HG02642 (cell line): ENCODE measurements around the gene CNTNAP5.

Source experiments
- ATAC-seq: cut with Tn5 transposase; IDR thresholded peaks from one replicate; pipeline ENCODE4 v1.9.1; 2021; ENCODE audit warnings: mild to moderate bottlenecking; ENCODE audit not compliant: unreplicated experiment, poor library complexity

CNTNAP5 gene

DNA sequence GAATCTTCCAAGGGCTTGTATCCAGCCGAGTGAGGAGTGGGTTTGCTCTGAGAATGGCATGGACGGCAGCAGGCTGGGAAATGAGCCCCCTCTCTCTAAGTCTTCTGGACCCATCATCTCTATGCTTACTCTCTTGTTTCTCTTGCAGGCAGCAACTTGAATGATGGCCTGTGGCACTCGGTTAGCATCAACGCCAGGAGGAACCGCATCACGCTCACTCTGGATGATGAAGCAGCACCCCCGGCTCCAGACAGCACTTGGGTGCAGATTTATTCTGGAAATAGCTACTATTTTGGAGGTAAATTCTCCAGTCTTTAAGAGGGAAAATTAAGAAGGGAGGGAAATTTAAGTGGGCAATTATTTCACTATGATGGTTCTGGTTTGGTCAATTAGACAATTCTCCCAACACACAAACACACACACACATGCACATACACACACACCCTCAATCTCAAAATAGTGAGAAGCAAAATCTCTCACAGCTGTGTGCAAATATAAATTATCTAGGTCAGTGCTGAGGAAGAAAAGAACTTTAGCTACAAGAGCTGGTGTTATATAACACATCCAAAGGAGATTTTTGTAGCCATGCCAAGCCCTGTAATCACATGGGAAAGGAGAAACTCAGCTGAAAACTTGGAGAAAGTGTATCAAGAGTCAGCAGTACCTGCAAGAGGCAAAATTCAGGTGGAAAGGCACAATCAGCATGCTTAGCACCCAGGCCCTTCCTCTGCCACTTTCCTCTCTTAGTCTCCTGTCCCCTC lies 499.2 kb downstream of the CNTNAP5 start:
- ATAC-seq = no peak

- ATAC-seq = no peak
Measured at GRCh38 chr2:124526221-124526620, 501.1 kb downstream of the CNTNAP5 start.

DNA sequence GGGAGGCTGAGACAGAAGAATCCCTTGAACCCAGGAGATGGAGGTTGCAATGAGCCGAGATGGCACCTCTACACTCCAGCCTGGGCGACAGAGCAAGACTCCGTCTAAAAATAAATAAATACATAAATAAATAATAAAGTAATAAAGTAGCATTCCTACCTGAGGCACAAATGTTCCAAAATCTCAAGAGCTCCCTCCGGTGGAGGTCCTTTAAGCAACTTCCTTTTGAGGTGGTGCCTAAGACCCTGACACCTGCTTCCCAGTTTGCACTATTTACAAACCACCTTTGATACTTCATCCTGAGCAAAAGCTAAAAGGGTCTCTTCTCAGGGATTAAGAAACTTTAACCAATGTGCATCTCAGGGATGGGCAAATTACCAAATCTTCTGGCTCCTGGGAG lies 505.1 kb downstream of the CNTNAP5 start:
- ATAC-seq = no peak

- ATAC-seq = no peak
Measured at GRCh38 chr2:124533226-124533954, 508.3 kb downstream of the CNTNAP5 start.

DNA sequence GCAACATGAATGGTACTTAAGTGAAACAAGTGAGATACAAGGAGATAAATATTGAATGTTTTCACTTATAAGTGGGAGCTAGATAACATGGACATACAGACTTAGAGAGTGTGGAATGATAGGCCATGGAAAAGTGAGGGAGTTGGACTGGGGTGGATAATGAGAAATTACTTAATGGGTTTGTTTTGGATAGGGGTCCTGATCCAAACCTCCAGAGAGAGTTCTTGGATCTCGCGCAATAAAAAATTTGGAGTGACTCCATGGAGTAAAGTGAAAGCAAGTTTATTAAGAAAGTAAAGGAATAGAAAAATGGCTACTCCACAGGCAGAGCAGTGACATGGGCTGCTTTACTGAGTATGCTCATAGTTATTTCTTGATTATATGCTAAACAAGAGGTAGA lies 508.9 kb downstream of the CNTNAP5 start:
- no peak for ATAC-seq

GRCh38 chr2:124535816-124536215 lies 510.7 kb downstream of the CNTNAP5 start:
- ATAC-seq = no peak

DNA sequence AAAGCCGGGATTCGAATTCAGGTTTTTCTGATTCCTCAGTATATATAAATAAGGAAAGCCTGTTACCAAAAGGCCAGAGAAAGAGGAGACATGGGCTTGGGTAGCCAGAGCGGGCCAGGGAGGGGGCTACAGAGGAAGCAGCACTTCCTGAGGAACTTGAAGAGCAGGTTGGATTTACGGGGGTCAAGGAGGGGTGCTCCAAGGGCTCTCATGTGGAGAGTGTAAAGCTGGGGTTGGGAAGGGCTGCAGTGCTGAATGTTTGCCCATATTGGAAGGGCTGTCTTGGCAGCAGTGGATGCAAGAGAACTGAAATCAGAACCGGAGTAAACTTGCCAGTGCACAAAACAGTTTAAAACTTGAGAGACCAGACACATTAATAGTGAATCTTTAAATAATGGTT lies 511.5 kb downstream of the CNTNAP5 start:
- no peak for ATAC-seq

- ATAC-seq = no peak
Measured at GRCh38 chr2:124538549-124538948, 513.5 kb downstream of the CNTNAP5 start.

- no peak for ATAC-seq
Measured at GRCh38 chr2:124540805-124541204, 515.7 kb downstream of the CNTNAP5 start.

DNA sequence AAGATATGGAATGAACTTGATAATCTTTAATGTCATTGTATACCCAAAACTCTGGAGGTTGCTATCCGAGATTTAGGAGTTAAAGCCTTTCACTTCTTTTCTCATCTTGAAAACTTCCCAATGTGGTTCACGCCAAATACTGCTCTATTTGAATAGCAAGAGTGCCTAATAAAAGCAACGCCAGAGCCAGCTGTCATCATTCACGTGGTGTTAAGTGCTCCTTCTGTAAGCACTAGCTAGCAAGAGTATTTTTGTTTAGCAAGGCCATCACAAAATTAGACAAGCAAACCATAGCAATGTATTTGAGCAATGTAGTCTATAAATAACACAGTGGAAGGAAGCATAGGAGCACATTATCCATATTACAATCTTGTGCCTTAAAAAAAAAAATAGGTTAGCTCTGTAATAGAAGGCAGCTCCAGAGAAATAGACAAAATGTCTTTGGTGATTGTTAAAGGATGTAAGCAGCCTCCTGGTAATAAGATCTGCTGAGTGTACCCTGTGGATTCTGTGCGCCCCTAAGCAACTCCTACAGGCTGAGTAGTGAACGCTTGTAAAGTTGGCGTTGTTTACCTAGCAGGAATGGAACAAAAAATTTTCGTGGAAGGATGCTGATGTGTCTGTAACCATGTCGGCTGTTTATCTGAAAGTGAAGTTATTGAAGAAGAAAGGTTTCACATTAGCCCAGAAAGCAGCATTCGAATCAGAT lies 518.0 kb downstream of the CNTNAP5 start:
- no peak for ATAC-seq

- ATAC-seq = no peak
Measured at GRCh38 chr2:124547700-124548099, 522.6 kb downstream of the CNTNAP5 start.

DNA sequence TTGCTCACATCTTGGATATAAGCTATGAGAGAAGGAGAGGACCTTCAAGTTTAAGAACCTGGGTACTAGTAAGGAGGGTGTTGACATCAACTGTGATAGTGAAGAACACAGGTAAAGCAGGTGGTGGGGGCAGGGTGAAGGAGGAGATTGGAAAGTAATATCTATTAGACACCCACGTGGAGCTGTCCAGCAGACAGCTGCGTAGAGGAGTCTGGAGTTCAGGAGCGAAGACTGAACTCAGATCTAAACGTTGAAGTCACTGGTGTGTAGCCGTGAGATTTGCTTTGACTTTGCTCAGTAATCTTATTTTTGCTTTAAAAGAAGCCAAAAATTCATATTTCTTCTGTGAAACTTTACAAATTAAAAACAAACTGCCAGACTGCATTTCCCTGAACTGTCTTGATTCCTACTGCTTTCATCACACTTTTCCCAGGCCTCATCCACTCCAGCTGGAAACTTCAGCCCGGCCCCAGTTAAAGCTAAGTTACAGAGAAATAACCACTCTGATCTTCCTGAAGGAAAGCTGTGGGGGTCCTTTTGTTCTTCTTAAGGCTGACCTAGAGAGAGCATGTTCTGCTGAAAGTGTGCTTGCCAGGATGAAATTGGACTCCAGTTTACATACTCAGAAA lies 533.3 kb downstream of the CNTNAP5 start:
- ATAC-seq = no peak

- no peak for ATAC-seq
Measured at GRCh38 chr2:124559236-124559635, 534.1 kb downstream of the CNTNAP5 start.

DNA sequence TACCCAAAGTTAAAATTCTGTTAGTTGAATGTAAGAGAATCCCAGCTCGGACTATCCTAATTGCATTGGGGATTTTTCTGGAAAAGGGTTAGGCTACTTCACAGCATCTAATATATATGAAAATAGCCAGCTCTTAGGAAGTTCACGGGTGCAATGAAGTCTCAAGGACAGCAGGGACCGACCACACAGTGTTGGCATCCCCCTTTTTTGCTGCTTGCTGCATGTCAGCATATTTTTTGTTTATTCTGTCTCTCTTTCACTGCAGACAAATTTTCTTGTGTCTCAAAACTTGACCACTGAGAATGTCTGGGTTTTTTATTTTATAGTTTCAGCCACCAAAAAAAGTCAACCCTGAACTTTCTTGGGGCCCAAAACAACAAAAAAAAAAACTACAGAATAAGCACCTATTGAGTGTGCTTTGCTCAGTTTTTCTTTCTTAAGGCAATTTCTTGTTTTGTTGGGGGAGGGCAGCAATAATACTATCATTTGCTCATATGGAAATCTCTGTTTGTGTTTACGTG lies 535.6 kb downstream of the CNTNAP5 start:
- ATAC-seq = no peak

DNA sequence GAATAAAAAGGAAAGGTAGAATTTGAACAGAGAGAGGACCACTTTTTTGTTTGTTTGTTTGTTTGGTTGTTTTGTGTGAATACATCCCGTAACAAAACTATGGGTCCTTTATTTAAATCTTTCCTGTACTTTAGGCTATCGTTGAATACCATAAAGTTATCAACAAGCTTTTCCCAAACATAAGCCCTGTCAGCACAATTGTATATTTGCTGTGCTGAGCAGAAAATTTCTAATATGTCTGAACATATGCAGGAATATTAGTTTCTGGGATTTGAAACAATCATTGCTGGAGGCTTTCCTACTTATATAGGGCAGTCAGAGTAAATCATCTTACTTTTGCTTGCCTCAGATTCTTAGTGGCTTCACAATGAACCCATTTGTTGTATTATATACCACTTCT lies 536.4 kb downstream of the CNTNAP5 start:
- no peak for ATAC-seq

DNA sequence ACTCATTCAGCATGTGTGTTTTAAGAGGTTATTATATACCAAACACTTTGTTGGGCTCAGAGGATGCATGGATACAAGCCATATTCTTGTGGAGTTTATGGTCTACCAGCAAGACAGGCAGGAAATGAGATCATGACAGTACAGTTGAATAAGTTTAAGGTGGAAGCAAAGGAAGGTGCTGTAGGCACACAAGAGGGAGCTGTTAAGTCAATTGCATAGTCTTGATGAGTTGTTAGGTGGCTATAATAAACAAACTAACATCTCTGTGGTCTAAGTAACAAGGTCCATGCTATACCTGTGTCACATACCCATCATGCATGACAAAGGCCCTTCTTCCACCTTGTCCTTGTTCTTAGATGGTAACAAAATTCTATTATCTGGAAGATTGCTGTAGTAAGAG lies 538.3 kb downstream of the CNTNAP5 start:
- ATAC-seq = no peak

GRCh38 chr2:124566518-124566970 lies 541.5 kb downstream of the CNTNAP5 start:
- ATAC-seq = no peak

GRCh38 chr2:124570872-124571271 lies 545.8 kb downstream of the CNTNAP5 start:
- ATAC-seq = no peak

- no peak for ATAC-seq
Measured at GRCh38 chr2:124571836-124572235, 546.7 kb downstream of the CNTNAP5 start.

DNA sequence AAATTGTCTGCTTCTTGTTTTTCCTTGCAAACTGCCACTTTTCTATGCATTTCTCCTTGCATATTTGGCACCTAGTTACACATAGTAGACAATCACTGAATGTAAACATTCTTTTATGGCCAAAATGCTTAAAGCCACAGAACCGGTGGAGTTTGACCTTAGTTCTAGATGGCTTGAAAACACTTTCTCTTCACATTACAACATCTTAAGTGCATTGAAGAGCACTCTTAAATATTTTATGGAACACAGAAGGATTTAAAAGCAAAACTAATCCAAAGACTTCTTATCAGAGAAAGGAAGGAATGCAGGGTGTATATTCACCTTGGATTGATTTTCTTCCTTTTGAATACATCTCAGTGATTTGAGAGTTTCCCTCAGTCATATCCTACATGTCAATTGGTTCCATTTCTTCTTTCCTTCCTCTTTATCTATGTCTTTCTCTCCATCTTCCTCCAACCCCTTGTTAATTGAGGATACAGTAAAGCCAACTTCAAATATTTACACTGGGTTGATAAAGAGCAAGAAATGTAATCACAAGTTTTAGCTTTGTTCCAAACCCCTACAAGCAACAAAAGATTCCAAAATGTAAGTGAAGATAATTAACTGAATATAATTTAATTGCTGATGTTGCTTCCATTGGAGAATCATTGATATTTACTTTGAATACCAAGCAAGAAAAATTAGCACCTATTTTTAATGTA lies 548.0 kb downstream of the CNTNAP5 start:
- no peak for ATAC-seq
